Stomach (tissue), 9 donors: ENCODE data around the gene ENO2. TPM values are rescaled to one million over a fixed set of nuclear protein-coding genes. Genes with fewer than 3 reads are reported as not detected.
A peak's percentile ranks its signal among the peaks of the same experiment; 100 is the strongest.

Source experiments
- DNase-seq, 2 donors: peaks; one replicate each; pipeline versions ENCODE4 v3.0.0 to v3.0.0-alpha.2; 2013 to 2019
- H3K27ac ChIP-seq, 5 donors: fragments of 200-600 bp in 4 of 5; sonication (generic) in 4 of 5; one replicate each; pipeline ENCODE4 v1.5.1; 2013 to 2019; ENCODE audit warnings: mild to moderate bottlenecking in 1 of 5, moderate library complexity in 1 of 5
- H3K27me3 ChIP-seq, 3 donors: fragments of 200-600 bp; sonication (generic); one replicate each; pipeline ENCODE4 v1.5.1; 2017 to 2019; ENCODE audit warnings: mixed run types in 1 of 3
- H3K36me3 ChIP-seq, 4 donors: fragments of 200-600 bp; sonication (generic); 1 replicate in 3 of 4; 2 replicates in 1 of 4; pipeline ENCODE4 v1.5.1; 2016 to 2019
- H3K4me1 ChIP-seq, 4 donors: fragments of 200-600 bp; sonication (generic); one replicate each; pipeline ENCODE4 v1.5.1; 2016 to 2019
- H3K4me3 ChIP-seq, 4 donors: fragments of 200-600 bp; sonication (generic) in 3 of 4; one replicate each; pipeline ENCODE4 v1.5.1; 2016 to 2019; ENCODE audit warnings: mild to moderate bottlenecking in 1 of 4
- H3K9me3 ChIP-seq, 4 donors: fragments of 200-600 bp; sonication (generic); one replicate each; pipeline ENCODE4 v1.5.1; 2016 to 2019
- CTCF ChIP-seq, 7 experiments: fragments of 450-650 bp in 4 of 7; fragments of 200-600 bp in 3 of 7; sonication (generic) in 3 of 7; IDR thresholded peaks; one replicate each; pipeline ENCODE4 v1.5.1; 2016 to 2019; ENCODE audit warnings: antibody characterized with exemption in 7 of 7, control low read depth in 2 of 7, mild to moderate bottlenecking in 1 of 7
- EP300 ChIP-seq: sonication (generic); formaldehyde crosslinking; IDR thresholded peaks from one replicate; pipeline ENCODE4 v1.6.1; 2017; ENCODE audit warnings: antibody characterized with exemption
- POLR2A ChIP-seq, 4 donors: fragments of 450-650 bp; IDR thresholded peaks; one replicate each; pipeline ENCODE4 v1.6.1; 2016; ENCODE audit warnings: antibody characterized with exemption in 4 of 4, control low read depth in 2 of 4, mild to moderate bottlenecking in 1 of 4, moderate library complexity in 1 of 4
- POLR2AphosphoS5 ChIP-seq, 3 donors: sonication (generic); formaldehyde crosslinking; IDR thresholded peaks; one replicate each; pipeline ENCODE4 v1.6.1; 2016; ENCODE audit warnings: antibody characterized with exemption in 3 of 3
- WGBS, 5 donors: extraction: QIAGEN DNeasy Blood & Tissue Kit in 3 of 5; methylation state at CpG; one replicate each; pipeline versions ENCODE4 v1.1.5 to v1.1.7; 2013 to 2018; 5-methylcytosine and 5-hydroxymethylcytosine counted together
- intact Hi-C: fragments of 100-400 bp; cut with DNase I; formaldehyde crosslinking; loops from one replicate; pipeline ENCODE4 v1.15.1; 2023; ENCODE audit warnings: low total_unique reads
- polyA plus RNA-seq, 3 donors: library from polyadenylated mRNA; stranded (reverse); fragments of 200-250 nt; gene quantifications; one replicate each; pipeline ENCODE4 v1.2.3, GENCODE V29; 2013
- total RNA-seq, 5 donors: library from RNA; depleted of rRNA; stranded (reverse); fragments of >200 nt; gene quantifications; one replicate each; pipeline versions ENCODE4 v1.1.0 to v1.2.3, GENCODE V29; 2014 to 2016
- donor health status: healthy with polysubstance abuse.
- donor health status: Bipolar disorder and iron deficiency.
- donor health status: healthy.

The ENO2 gene
- total and polyA plus RNA-seq, 8 donors = 2.3 to 62.9 (median 9.7) TPM

- TF ChIP-seq EP300 = no peak
- no peak for TF ChIP-seq POLR2AphosphoS5 (IDR thresholded peaks at IDR 0.05)
- TF ChIP-seq CTCF (IDR thresholded peaks at IDR 0.05) = no peak
- TF ChIP-seq POLR2A (IDR thresholded peaks at IDR 0.05) = no peak
- peak overlapping the region; percentile 91 to 98 (median 92) for H3K27ac ChIP-seq
- no peak overlapping the region for H3K4me3 ChIP-seq
- no peaks in the 10 kb centered on the region for H3K9me3 ChIP-seq
- no peaks in the 10 kb centered on the region for H3K27me3 ChIP-seq
- whole genome bisulfite sequencing, 5 donors = 78 to 95% (median 85%) methylated on average over 3 of the region's 3 CpGs
- no peak for DNase-seq
- intact Hi-C loops = no loop called here
- H3K36me3 ChIP-seq = peaks cover 26 to 64% (median 59%) of the 10 kb centered on the region in 4 donors
- H3K4me1 ChIP-seq = peaks cover 30 to 90% (median 65%) of the 10 kb centered on the region in 4 donors
Observed at GRCh38 chr12:6936194-6936635, 21.8 kb downstream of the ENO2 start.

GRCh38 chr12:6936636-6937480, 22.5 kb downstream of the ENO2 start:
- peak overlapping the region; percentile 56 to 72 (median 62) for H3K4me3 ChIP-seq
- H3K36me3 ChIP-seq = peaks cover 33 to 70% (median 65%) of the 10 kb centered on the region in 4 donors
- TF ChIP-seq POLR2AphosphoS5 (IDR thresholded peaks at IDR 0.05) (no peak), POLR2A (IDR thresholded peaks at IDR 0.05) (no peak), CTCF (IDR thresholded peaks at IDR 0.05) (no peak), EP300 (no peak)
- H3K9me3 ChIP-seq = no peaks in the 10 kb centered on the region
- peaks cover 26 to 90% (median 66%) of the 10 kb centered on the region in 4 donors for H3K4me1 ChIP-seq
- DNase-seq = peak in 1 of 2 donors; percentile 83
- intact Hi-C loops = no loop called here
- 19 to 36% (median 23%) methylated on average over 21 to 36 of the region's 36 CpGs for whole genome bisulfite sequencing, 5 donors
- peak overlapping the region; percentile 91 to 98 (median 92) for H3K27ac ChIP-seq
- no peaks in the 10 kb centered on the region for H3K27me3 ChIP-seq

- DNase-seq = peak; percentile 95 to 98
- Histone ChIP-seq H3K27ac (peak overlapping the region; percentile 91 to 98 (median 92)), H3K4me3 (peak overlapping the region; percentile 56 to 72 (median 62)), H3K4me1 (peaks cover 31 to 90% (median 65%) of the 10 kb centered on the region in 4 donors), H3K9me3 (no peaks in the 10 kb centered on the region), H3K27me3 (no peaks in the 10 kb centered on the region), H3K36me3 (peaks cover 33 to 72% (median 66%) of the 10 kb centered on the region in 4 donors)
- intact Hi-C loops = no loop called here
- no peak for TF ChIP-seq EP300
- peak in 6 of 7 experiments; percentile 19 to 98 (median 96) for TF ChIP-seq CTCF (IDR thresholded peaks at IDR 0.05)
- peak; percentile 95 to 100 (median 99) for TF ChIP-seq POLR2AphosphoS5 (IDR thresholded peaks at IDR 0.05)
- TF ChIP-seq POLR2A (IDR thresholded peaks at IDR 0.05) = peak in 2 of 4 donors; percentile 45 to 61
- 0 to 1% (median 1%) methylated on average over 29 to 80 of the region's 80 CpGs for WGBS, 5 donors
Observed at GRCh38 chr12:6937481-6938352, 23.3 kb downstream of the ENO2 start.
